Testis (tissue), 3 donors: ENCODE data around the gene ZNF423. TPM values are rescaled to one million over a fixed set of nuclear protein-coding genes. Genes with fewer than 3 reads are reported as not detected.

Source experiments
- DNase-seq: peaks from one replicate; pipeline ENCODE4 v3.0.0-alpha.2; 2019
- H3K27ac ChIP-seq, 2 donors: fragments of 200-600 bp; sonication (generic); one replicate each; pipeline ENCODE4 v1.5.1; 2019
- H3K27me3 ChIP-seq: fragments of 200-600 bp; sonication (generic); one replicate; pipeline ENCODE4 v1.5.1; 2019
- H3K36me3 ChIP-seq: fragments of 200-600 bp; sonication (generic); one replicate; pipeline ENCODE4 v1.5.1; 2017; ENCODE audit warnings: low read depth; ENCODE audit errors: missing control alignments
- H3K4me1 ChIP-seq: fragments of 200-600 bp; sonication (generic); one replicate; pipeline ENCODE4 v1.5.1; 2019
- H3K4me3 ChIP-seq, 2 donors: fragments of 200-600 bp; sonication (generic); one replicate each; pipeline ENCODE4 v1.5.1; 2017 to 2019
- H3K9me3 ChIP-seq: fragments of 200-600 bp; sonication (generic); one replicate; pipeline ENCODE4 v1.5.1; 2017
- POLR2A ChIP-seq: fragments of 450-650 bp; IDR thresholded peaks from one replicate; pipeline ENCODE4 v1.6.1; 2017; ENCODE audit warnings: antibody characterized with exemption, mild to moderate bottlenecking, moderate library complexity
- WGBS, 2 donors: methylation state at CpG; one replicate each; pipeline ENCODE4 v1.1.5; 2018; 5-methylcytosine and 5-hydroxymethylcytosine counted together
- intact Hi-C: fragments of 100-400 bp; cut with DNase I; formaldehyde crosslinking; loops from one replicate; pipeline ENCODE4 v1.15.1; 2023; ENCODE audit warnings: low total_unique reads
- polyA plus RNA-seq: library from polyadenylated mRNA; stranded (reverse); fragments of 350-450 nt; fragmentation: Illumina TruSeq; extraction: RNeasy Lipid Tissue Mini Kit (QIAGEN cat#74804); gene quantifications from one replicate; pipeline ENCODE4 v1.2.3, GENCODE V29; 2014; ENCODE audit warnings: low read depth, low replicate concordance; ENCODE audit not compliant: insufficient read depth
- total RNA-seq, 2 donors: library from RNA; depleted of rRNA; stranded (reverse); fragments of >200 nt; gene quantifications; one replicate each; pipeline ENCODE4 v1.2.3, GENCODE V29; 2016
- TF ChIP-seq, protein P1 (sequence below), 3 experiments: fragments of 450-650 bp in 2 of 3; fragments of 200-600 bp in 1 of 3; sonication (generic) in 1 of 3; IDR thresholded peaks; one replicate each; pipeline ENCODE4 v1.5.1; 2016 to 2019; ENCODE audit warnings: antibody characterized with exemption in 3 of 3, mild to moderate bottlenecking in 2 of 3, moderate library complexity in 1 of 3

Gene ZNF423
- total and polyA plus RNA-seq, 3 donors from 2014 or later: 8.9 to 19.0 (median 12.1) TPM

DNA sequence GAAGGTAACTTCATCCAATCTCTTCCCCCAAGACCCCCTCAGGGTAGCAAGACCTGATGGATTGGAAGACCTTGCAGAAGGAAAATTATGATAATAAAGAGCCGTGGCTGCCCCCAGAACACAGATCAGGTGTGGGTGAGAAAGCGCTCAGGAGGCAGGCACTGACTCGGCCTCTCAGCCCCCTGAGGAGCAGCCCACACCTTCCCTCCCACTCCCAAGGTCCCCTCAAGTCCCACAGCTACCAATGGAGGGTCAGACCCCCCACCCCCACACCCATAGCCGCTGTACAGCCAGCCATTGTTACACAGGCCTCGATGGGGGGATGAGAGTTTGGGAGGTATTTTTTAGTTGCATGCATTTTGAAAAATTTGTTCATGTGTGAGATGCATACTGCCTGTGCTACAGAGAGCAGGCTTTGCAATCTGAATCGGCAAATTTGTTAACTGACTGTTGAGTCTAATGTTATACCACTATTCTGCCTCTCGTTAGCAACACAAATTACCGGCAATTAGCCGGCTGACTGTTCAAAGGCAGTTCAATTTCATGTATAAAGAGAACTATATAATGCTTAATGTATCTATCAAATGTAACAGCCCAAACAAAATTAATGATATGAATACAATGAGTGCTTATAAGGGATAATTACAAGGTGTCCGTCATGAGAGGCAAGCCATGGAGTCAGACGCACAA, 270.6 kb downstream of the ZNF423 start:
- 83 to 85% methylated on average over 10 to 11 of the region's 11 CpGs for WGBS, 2 donors
- TF ChIP-seq POLR2A: no peak
- TF ChIP-seq, protein P1, sequence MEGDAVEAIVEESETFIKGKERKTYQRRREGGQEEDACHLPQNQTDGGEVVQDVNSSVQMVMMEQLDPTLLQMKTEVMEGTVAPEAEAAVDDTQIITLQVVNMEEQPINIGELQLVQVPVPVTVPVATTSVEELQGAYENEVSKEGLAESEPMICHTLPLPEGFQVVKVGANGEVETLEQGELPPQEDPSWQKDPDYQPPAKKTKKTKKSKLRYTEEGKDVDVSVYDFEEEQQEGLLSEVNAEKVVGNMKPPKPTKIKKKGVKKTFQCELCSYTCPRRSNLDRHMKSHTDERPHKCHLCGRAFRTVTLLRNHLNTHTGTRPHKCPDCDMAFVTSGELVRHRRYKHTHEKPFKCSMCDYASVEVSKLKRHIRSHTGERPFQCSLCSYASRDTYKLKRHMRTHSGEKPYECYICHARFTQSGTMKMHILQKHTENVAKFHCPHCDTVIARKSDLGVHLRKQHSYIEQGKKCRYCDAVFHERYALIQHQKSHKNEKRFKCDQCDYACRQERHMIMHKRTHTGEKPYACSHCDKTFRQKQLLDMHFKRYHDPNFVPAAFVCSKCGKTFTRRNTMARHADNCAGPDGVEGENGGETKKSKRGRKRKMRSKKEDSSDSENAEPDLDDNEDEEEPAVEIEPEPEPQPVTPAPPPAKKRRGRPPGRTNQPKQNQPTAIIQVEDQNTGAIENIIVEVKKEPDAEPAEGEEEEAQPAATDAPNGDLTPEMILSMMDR (IDR thresholded peaks at IDR 0.05): no peak
- intact Hi-C loops: no loop called here

DNA sequence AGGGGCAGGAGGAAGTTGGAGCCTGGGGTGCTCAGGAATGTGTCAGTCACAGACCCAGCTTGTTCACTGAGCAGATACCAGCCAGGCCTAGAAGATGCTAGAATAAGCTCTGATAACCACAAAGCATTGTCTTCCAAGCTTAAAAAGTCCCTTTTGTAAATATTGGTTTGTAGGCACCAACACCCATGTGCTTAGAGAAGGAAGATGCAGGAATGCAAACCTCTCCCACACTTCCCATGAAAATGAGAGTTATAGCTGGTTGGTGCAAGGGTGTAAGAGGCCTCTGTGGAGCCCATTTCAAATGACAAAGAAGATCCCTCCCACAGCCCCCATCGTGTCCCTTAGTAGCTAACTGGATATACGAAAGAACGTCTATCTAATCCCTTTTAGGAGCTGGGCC, 272.0 kb downstream of the ZNF423 start:
- Histone ChIP-seq H3K4me1 (peaks cover 15% of the 10 kb centered on the region), H3K27me3 (no peaks in the 10 kb centered on the region), H3K9me3 (no peaks in the 10 kb centered on the region), H3K4me3 (no peak overlapping the region), H3K27ac (no peak overlapping the region), H3K36me3 (no peaks in the 10 kb centered on the region)
- intact Hi-C loops: no loop called here
- TF ChIP-seq POLR2A: no peak
- TF ChIP-seq, protein P1 (IDR thresholded peaks at IDR 0.05): no peak
- WGBS, 2 donors: 71 to 72% methylated on average over 3 of the region's 3 CpGs
- no peak for DNase-seq

More for the DNA sequence above, 270.6 kb downstream of the ZNF423 start:
- DNase-seq: no peak
- Histone ChIP-seq H3K9me3 (no peaks in the 10 kb centered on the region), H3K4me1 (peaks cover 1% of the 10 kb centered on the region), H3K27ac (no peak overlapping the region), H3K4me3 (no peak overlapping the region), H3K36me3 (no peaks in the 10 kb centered on the region), H3K27me3 (no peaks in the 10 kb centered on the region)

DNA sequence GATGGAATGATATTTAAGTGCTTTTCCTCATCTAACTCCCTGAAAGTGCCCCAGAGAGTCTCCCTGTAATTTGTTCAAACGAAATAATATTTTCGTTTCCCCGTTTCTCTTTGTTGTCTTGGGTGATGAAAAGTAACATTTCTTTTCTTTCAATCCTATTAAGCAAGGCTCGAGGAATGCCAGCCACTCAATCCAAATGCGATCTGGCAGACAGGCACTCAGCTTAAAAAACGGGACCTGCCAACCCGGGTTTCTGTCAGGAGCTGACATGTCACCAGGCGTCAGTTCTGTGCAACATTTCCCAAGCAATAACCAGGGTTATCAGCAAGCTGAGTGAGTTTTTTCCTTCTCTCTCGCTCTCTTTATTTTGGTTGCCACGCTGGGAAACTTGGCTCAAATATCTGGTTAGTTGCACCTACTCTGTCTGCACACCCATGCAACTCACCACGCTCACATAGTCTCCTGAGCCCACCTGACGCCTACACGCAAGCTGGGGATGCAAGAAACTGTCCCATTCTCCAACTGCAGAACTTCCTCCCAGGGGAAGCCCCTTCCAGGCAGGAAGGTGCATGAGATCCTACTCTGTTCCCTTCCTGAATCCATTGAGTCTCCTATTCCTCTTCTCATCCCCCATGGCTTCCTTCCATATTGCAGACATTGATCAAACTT, 274.1 kb downstream of the ZNF423 start:
- 62 to 78% methylated on average over 13 of the region's 13 CpGs for WGBS, 2 donors
- intact Hi-C loops: no loop called here
- H3K9me3 ChIP-seq: no peaks in the 10 kb centered on the region
- peaks cover 20% of the 10 kb centered on the region for H3K4me1 ChIP-seq
- H3K4me3 ChIP-seq: no peak overlapping the region
- no peaks in the 10 kb centered on the region for H3K36me3 ChIP-seq
- no peak for DNase-seq
- peak overlapping the region in 1 of 2 donors; percentile 67 for H3K27ac ChIP-seq
- H3K27me3 ChIP-seq: no peaks in the 10 kb centered on the region
- TF ChIP-seq, protein P1 (IDR thresholded peaks at IDR 0.05): no peak
- TF ChIP-seq POLR2A: no peak

DNA sequence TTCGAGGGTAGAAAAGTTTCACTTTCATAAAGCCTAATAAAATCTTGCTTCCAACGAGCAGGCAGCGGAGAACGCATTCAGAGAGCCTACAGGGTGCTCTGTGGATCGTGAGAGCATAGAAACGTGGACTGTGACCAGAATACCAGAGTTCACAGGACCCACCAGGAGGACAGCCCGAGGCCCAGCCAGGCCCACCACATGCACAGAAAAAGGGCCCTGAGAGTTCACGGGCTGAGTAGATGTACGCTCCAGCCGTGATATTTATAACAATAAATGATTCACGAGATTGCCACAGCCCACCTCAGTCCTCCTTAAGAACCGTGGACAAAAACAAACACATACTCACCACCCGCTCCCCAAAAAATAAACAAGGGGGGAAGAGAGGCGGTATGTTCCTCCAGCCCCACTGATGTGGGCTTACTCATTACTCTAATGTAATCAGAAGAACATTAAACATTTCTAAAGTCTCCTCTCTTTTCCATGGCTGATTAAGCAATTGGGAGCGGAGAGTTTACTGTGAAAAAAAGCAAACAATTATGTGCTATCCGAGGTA, 275.1 kb downstream of the ZNF423 start:
- WGBS, 2 donors: 59 to 61% methylated on average over 16 of the region's 16 CpGs
- H3K27me3 ChIP-seq: no peaks in the 10 kb centered on the region
- no peak overlapping the region for H3K4me3 ChIP-seq
- intact Hi-C loops: no loop called here
- H3K36me3 ChIP-seq: no peaks in the 10 kb centered on the region
- TF ChIP-seq, protein P1 (IDR thresholded peaks at IDR 0.05): no peak
- no peak for TF ChIP-seq POLR2A
- DNase-seq: no peak
- no peaks in the 10 kb centered on the region for H3K9me3 ChIP-seq
- H3K4me1 ChIP-seq: peaks cover 22% of the 10 kb centered on the region
- peak overlapping the region; percentile 67 to 75 for H3K27ac ChIP-seq
